AG09319 (cell line): ENCODE data around the gene B4GALT2.
A peak's percentile ranks its signal among the peaks of the same experiment; 100 is the strongest.

Experiments
- DNase-seq: peaks from one replicate; pipeline ENCODE4 v3.0.0-alpha.2; 2010; ENCODE audit warnings: low read depth; ENCODE audit errors: extremely low read depth
- TF ChIP-seq, protein P1 (sequence below): IDR thresholded peaks from 2 replicates; pipeline ENCODE4 v1.5.1; 2011; ENCODE audit warnings: low read depth, mild to moderate bottlenecking, inconsistent platforms, low read length, moderate library complexity

Gene B4GALT2, protein sequence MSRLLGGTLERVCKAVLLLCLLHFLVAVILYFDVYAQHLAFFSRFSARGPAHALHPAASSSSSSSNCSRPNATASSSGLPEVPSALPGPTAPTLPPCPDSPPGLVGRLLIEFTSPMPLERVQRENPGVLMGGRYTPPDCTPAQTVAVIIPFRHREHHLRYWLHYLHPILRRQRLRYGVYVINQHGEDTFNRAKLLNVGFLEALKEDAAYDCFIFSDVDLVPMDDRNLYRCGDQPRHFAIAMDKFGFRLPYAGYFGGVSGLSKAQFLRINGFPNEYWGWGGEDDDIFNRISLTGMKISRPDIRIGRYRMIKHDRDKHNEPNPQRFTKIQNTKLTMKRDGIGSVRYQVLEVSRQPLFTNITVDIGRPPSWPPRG

DNA sequence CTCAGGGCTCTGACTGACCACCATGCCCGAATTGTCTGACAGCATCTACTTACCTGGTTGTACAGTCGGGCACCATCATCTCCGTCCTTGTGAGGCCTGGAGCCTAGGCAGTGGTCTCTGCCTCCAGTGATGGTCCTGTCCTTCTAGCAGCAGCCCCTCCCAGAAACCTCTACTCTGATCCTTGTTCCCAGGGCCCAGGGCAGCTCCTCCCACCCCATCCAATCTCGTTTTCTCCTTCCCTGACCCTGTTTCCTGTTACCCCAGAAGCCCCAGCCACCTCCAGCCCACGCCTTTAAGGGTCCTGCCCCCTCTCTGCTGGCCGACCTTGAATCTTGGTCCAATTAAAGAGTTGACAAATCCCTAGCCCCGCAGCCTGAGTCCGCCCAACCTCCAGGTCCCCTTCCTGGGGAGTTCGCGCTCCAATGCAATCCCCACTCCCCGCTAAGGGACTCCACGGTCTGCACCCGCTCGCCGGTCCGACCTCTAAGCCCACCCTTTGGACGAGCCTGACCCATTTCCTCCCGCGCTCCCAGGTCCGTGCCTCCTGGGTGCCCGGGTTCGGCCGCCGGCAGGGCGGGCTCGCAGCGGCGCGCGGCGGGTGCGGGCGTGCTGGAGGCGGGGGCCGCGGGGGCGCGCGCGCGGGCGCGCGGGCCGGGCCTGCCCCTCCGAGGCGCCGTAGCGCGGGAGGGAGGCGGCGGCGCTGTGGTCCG, at the start of gene B4GALT2:
TSS of gene B4GALT2 (plus strand) at position 660 of the 710 bp plus-strand sequence. CDS start 1,951 bp downstream, outside the sequence.
- TF ChIP-seq, protein P1, sequence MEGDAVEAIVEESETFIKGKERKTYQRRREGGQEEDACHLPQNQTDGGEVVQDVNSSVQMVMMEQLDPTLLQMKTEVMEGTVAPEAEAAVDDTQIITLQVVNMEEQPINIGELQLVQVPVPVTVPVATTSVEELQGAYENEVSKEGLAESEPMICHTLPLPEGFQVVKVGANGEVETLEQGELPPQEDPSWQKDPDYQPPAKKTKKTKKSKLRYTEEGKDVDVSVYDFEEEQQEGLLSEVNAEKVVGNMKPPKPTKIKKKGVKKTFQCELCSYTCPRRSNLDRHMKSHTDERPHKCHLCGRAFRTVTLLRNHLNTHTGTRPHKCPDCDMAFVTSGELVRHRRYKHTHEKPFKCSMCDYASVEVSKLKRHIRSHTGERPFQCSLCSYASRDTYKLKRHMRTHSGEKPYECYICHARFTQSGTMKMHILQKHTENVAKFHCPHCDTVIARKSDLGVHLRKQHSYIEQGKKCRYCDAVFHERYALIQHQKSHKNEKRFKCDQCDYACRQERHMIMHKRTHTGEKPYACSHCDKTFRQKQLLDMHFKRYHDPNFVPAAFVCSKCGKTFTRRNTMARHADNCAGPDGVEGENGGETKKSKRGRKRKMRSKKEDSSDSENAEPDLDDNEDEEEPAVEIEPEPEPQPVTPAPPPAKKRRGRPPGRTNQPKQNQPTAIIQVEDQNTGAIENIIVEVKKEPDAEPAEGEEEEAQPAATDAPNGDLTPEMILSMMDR = no peak
- DNase-seq = no peak

DNA sequence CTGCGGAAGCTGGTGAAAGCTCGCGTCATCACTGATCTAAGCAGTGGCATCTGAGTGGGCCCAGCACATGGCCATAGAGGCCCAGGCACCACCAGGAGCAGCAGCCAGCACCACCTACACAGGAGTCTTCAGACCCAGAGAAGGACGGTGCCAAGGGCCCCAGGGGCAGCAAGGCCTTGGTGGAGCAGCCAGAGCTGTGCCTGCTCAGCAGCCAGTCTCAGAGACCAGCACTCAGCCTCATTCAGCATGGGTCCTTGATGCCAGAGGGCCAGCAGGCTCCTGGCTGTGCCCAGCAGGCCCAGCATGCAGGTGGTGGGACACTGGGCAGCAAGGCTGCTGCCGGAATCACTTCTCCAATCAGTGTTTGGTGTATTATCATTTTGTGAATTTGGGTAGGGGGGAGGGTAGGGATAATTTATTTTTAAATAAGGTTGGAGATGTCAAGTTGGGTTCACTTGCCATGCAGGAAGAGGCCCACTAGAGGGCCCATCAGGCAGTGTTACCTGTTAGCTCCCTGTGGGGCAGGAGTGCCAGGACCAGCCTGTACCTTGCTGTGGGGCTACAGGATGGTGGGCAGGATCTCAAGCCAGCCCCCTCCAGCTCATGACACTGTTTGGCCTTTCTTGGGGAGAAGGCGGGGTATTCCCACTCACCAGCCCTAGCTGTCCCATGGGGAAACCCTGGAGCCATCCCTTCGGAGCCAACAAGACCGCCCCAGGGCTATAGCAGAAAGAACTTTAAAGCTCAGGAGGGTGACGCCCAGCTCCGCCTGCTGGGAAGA, 48.7 kb upstream of the B4GALT2 start:
- no peak for DNase-seq
- TF ChIP-seq, protein P1 = peak; percentile 16

DNA sequence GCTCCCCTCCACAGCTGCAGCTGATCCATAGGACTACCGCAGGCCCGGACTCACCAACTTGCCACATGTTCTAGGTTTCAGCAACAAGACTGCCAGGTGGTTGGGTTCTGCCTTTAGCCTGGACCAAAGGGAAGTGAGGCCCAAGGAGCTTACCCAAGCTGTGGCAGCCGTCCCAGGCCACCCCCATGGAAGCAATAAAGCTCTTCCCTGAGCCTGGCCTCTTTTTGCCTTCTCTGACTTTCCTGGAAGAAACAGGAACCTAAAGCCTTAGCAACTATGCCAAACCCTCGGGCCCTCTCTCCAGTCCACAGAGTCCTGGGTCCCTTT, 48.1 kb upstream of the B4GALT2 start:
- DNase-seq = no peak
- TF ChIP-seq, protein P1 = no peak

DNA sequence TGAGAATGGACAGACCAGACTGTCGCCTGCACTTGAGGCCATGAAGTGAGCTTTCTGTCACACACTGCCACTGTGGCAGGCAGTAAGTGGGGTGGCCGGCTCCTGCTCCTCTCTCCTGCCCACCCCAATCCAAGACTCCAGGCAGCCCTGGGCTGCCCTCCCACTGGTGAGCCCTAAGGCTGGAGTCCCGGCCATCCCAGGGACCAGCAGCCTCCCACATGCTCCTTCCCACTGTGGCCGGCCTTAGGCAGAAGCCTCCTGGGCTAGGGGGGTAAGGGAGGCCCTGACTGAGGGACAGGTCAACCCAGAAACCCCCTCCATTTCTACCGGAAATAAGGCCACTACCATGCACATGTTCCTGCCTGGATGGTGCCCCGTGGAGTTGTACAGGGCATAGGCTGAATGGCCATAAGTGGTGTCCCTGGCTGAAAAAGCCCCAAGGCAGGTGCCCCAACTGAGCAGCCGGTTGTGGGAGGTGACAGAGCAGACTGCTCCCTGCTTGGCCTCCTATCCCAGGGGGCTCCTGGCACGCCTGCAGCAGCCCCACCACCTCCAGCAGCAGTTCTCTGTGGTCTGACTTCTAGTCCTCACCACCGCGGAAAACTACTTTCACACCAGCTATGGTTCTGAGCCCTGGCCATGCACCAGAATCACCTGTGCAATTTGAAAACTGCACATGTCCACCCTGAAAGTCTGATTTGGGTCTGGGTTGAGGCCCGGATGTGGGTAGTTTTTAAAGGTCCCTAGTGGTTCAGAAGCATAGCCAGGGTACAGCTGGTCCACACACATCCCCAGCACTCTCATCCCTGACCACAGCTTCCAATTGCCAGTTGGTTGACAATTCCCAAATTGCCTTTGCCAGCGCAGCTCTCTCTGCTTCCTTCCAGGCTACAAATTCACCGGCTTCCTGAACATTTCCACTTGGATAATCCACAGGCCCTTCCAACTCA, 47.0 kb upstream of the B4GALT2 start:
- DNase-seq = no peak
- TF ChIP-seq, protein P1 = no peak

DNA sequence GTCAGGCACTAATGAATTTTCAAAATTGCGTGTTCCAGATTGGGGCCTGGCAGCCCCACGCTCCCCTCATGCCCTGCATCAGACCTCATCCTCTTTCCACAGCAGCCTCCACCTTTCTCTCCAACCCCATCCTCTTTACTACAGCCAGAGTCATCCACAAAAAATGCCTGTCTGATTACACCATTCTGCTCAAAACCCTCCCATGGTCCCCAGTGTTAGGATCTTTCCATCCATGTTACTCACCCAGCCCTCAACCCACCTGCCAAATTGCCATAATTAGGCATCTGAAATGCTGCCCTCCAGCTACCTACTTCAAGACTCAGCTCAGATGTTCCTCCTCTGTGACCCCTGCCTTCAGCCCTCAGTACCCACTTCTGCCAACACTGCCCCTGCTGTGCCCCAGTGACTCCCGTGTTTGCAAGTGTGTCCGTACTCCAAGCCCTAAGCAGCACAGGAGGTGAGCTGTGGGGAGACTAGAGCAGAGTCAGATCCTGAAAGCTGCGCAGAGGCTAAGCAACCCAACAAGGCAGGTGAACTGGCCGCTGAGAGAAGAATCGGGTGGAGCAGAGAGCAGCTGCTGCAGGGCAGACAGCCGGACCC, 46.1 kb upstream of the B4GALT2 start:
- TF ChIP-seq, protein P1 = no peak
- DNase-seq = no peak

DNA sequence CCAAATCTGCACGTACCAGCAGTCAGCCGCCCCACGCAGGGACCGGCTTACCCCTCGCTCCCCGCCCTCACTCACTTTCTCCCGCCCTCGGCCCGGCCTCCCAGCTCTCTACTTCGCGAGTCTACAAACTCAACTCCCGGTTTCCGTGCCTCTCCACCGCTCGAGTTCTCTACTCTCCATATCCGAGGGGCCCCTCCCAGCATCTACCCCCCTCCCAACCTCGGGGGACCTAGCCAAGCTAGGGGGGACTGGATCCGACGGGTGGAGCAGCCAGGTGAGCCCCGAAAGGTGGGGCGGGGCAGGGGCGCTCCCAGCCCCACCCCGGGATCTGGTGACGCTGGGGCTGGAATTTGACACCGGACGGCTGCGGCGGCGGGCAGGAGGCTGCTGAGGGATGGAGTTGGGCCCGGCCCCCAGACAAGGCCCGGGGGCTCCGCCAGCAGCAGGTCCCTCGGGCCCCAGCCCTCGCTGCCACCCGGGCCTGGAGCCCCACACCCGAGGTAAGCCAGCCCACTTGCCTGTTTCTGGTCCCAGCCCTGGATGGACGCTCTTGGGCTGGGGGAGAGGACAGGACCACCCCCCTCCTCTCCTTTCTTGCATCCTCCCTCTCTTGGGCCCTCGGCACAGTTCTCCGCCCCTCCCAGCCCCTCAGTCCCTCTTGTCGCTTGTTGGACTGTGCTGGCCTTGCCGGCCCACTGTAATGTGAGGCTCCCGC, 45.5 kb upstream of the B4GALT2 start, which contains the start of gene ARTN:
TSS of gene ARTN (plus strand) at position 416 of the 715 bp plus-strand sequence. CDS start 1,856 bp downstream, outside the sequence.
- DNase-seq = no peak
- TF ChIP-seq, protein P1 = no peak
